GM21526 (cell line): ENCODE measurements around the gene HLF.
A peak's percentile ranks its signal among the peaks of the same experiment; 100 is the strongest.

Experiments
- ATAC-seq: cut with Tn5 transposase; IDR thresholded peaks from one replicate; pipeline ENCODE4 v1.9.1; 2021; ENCODE audit warnings: moderate library complexity; ENCODE audit not compliant: unreplicated experiment, low FRiP score

HLF gene

DNA sequence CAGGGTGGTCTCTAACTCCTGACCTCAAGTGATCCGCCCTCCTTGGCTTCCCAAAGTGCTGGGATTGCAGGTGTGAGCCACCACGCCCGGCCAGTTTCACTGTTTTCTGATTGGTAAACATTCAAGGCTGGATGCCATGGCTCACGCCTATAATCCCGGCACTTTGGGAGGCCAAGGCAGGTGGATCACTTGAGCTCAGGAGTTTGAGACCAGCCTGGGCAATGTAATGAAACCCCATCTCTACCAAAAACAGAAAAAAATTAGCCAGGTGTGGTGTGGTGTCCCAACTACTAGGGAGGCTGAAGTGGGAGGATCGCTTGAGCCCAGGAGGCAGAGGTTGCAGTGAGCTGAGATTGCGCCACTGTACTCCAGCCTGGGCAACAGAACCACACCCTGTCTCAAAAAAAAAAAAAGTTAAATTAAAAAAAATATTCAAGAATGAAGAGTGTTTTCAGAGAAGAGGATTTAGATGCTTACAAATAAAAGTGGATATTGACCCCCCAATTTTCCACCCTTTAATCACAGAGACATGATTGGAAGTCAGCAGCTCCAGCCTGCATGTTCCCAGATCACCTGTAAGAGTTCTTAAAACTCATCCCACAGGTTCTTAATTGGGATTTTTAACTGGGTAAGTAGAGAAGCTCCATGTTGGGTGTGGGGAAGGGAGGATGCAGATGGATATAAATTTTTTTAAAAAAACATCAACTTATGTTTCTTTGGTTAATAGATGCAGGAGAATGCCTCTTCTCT lies 23.8 kb downstream of the HLF start:
- ATAC-seq, result no peak

DNA sequence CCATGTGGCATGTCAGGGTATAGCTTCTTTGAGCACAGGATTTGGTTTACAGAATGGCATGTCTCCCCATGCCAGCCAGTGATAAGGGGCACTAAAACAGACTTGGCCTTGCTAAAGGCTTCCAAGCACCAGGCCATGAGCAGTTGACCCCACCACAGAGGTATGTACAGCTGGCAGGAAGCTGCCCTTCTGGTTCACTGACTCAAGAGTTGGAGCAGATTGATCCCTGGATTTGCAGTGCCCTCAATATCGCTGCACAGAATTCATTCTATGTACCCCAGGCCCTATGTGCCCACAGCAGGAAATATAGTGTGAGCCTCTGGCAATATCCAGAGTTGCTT lies 24.3 kb downstream of the HLF start:
- ATAC-seq, result no peak

DNA sequence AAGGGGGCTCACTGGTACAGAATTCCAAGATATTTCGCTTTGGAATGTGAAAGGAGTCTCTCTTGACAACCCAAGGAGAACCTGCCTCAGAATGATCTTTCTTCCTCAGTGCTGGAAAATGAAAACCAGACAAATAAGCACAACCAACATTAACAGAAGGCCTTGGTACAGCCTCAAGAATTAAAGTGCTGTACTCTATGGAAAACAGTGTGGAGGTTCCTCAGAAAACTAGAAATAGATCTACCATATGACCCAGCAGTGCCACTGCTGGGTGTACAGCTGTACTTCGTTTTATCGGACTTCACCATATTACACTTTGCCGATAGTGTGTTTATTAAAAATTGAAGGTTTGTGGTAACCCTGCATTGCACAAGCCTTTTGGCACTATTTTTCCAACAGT lies 25.2 kb downstream of the HLF start:
- no peak for ATAC-seq

DNA sequence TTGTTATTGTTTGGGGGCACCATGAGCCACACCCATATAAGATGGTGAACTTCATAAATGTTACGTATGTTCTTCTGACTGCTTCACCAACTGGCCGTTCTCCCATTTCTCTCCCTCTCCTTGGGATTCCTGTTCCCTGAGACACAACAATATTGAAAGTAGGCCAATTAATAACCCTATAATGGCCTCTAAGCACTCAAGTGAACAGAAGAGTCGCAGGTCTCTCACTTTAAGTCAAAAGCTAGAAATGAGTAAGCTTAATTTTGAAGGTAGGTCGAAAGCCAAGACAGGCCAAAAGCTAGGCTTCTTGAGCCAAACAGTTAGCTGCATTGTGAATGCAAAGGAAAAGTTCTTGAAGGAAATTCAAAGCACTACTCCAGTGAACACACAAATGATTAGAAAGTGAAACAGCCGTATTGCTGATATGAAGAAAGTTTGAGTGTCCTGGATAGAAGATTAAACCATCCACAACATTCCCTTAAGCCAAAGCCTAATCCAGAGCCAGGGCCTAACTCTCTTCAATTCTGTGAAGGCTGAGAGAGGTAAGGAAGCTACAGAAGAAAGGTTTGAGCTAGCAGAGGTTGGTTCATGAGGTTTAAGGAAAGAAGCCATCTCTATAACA lies 25.8 kb downstream of the HLF start:
- ATAC-seq, result no peak

DNA sequence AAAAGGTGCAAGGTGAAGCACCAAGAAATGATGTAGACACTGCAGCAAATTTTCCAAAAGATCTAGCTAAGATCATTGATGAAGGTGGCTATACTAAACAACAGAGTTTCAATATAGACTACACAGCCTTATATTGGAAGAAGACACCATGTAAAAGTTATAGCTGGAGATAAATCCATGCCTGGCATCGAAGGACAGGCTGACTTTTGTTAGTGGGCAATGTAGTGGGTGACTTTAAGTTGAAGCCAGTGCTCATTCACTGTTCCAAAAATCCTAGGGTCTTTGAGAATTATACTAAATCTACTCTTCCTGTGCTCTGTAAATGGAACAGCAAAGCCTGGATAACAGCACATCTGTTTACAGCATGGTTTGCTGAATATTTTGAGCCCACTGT lies 26.4 kb downstream of the HLF start:
- ATAC-seq, result no peak

DNA sequence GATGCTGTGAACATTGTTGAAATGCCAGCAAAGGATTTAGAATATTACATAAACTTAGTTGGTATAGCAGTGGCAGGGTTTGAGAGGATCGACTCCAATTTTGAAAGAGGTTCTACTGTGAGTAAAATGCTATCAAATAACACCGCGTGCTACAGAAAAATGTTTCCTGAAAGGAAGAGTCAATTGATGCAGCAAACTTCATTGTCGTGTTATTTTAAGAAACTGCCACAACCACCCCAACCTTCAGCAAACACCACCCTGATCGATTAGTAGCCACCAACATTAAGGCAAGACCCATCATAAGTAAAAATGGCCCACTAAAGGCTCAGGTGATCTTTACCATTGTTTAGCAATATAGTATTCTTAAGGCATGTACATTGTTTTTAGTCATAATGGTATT lies 27.3 kb downstream of the HLF start:
- no peak for ATAC-seq

DNA sequence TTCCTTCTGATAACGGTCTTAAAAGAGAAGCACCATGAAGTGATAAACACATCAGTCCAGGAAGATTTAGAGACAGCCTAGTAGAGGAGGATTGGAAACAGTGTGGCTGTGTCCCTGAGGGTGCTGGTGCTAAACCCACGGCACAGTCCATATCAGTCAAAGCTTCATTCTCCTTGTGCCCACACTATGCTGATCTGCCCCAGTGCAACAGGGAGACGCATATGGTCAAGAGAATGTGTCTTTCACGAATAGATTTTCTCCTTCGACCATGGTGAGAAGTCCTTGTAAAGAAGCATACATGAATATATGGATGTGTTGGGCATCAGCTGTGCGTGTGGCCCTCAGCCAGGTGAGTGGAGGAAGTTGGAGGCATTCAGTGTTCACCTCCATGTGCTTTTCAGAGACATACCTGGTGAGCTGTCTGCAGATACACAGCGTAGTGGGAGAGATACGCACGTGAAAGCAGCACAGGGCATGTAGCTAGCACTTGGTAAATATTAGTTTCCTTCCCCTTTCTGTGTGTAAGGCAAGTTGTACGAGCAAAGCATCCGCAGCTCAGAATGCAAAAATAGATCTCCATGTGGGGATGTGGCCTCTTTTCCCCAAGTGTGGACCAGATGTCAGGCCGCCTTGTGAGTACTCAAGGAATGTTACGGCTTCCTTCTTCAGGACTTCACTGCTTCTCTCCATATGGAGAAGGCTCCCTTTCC lies 29.4 kb downstream of the HLF start:
- no peak for ATAC-seq

DNA sequence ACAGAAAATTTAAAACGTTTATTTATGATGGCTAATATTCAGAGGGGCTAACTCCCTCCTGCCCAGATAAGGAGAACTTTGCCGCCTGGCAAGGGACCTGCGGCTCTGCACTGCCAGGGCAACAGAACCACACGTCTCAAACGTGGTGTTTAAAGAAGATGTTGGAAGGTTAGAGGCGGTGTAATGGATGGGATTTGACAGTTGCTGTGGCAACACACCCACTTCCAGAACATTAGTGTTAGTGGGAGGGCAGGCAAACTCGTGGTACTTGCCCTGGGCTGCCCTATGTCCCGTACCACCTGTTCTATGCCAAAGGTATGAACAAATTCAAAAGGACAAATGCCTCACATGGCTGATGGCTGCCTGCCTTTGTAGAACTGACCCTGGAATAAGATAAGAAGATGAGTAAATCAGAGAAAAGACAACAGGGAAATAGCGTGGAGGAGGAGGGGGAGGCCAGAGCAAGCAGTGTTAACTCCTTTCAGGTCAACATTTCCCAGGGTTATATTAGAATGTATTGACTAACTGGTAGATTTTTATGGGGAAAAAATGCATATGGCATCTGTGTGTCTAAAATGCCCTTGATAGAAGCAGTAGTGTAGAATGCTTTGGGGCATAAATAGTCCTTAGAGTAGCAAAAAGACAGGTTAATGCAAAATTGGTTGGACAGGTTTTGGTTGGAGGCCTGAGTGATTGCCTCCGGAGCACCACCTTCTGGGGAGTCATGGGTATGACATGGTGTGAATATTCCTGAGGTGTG lies 30.8 kb downstream of the HLF start:
- peak; percentile 82 for ATAC-seq

DNA sequence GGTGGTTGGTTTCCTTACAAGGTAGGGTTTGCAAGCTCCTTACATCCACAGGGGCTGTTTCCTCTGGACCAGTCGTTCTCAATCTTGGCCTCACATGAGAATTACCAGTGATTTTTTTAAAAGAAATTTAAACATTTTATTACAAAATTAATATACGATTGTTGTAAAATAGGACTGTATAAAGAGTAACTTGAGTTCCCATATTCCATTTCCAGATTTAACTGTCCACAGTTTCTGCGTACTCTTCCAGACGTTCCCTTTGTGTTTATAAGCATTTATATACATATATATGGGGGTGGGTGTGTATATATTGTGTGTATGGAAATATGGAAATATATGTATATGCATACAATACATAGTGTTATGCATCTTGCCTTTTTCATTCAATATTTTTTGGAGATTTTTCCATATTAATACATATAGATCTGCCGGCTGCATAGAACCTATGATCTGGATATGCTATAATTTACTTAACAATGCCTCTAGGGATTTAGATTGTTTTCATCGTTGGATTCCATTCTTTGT lies 31.5 kb downstream of the HLF start:
- no peak for ATAC-seq

DNA sequence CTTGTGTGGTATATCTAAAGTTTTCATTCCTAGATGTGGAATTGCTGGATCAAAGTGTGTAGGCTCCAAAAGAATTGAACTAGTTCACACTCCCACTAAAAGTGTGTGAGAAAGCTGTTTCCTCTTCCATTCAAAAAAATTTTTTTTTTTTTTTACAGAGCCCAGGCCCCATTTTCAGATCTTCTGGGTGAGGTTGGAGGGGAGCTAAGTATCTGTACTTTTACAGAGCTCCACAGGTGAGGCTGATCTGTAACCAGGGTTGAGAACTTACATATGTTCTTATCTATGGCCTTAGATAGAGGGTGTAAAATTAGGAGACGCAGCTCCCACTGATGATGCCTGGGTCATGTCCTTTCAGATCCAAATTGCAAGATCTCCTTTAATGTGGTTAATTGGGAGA lies 31.9 kb downstream of the HLF start:
- no peak for ATAC-seq

DNA sequence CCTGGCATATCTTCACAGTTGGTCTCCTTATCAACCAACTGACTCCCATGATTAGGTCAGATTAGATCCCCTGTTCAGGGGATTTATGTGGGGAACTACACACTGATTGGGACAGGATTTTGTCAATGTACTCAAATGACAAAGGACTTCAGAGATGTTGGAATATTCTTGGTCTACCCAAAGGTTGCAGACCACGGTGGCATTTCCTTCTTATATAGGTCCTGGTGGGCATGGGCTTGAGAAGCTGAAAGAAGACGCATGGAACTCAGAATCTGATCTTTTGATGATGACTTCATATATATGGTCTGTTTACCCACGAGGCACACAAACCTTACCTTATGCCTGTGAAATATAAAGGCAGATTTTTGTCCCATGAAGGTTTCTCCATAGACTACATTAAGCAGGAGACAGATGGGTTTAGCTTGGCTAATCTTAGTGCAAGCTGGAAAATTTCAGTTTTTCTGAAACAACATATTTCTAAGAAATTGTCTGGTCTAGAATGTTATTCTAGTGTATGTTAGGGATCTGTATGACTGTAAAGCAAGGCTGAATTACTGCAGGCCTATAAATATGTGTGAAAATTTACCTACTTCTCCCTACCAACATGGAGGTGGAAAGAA lies 33.5 kb downstream of the HLF start:
- no peak for ATAC-seq

DNA sequence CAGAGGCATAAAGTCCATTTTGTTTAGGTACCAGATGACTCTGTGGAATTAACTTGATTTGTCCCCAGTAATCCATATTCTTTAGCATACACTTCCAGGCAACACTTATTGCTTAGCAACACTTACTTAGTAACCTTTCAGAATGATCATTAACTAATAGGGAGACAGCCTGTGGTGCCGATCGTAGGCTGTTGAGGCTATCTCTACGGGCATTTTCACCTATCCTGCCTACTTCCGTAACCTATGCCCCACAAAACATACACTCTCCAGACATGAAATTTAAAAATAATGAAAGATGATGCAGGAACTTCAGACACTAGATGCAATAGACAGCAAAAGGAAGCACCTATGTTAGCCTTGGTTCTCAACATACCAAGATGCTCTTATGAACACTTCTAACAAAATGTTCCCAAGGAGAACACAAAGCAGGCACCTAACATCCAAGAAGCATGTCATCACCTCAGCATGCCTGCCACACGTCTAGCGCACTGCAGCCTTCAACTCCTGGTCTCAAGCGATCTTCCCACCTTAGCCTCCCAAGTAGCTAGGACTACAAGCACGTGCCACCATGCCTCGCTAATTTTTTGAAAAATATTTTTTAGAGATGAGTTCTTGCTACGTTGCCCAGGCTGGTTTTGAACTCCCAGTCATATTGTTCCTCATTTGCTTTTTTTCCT lies 34.5 kb downstream of the HLF start:
- ATAC-seq, result no peak

DNA sequence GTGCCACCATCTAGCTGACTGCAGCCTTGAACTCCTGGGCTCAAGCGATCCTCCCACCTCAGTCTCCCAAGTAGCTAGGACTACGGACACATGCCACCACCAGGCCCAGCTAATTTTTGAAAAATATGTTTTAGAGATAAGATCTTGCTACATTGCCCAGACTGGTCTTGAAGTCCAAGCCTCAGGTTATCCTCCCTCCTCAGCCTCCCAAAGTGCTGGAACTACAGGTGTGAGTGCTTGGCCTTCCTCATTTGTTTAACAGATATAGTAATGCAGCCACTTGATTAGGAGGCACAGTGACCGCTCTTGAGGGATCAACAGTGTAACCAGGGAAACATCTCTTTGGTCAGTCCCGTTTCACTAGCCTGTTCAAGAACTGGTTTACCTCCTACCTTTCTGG lies 35.1 kb downstream of the HLF start:
- ATAC-seq, result no peak

DNA sequence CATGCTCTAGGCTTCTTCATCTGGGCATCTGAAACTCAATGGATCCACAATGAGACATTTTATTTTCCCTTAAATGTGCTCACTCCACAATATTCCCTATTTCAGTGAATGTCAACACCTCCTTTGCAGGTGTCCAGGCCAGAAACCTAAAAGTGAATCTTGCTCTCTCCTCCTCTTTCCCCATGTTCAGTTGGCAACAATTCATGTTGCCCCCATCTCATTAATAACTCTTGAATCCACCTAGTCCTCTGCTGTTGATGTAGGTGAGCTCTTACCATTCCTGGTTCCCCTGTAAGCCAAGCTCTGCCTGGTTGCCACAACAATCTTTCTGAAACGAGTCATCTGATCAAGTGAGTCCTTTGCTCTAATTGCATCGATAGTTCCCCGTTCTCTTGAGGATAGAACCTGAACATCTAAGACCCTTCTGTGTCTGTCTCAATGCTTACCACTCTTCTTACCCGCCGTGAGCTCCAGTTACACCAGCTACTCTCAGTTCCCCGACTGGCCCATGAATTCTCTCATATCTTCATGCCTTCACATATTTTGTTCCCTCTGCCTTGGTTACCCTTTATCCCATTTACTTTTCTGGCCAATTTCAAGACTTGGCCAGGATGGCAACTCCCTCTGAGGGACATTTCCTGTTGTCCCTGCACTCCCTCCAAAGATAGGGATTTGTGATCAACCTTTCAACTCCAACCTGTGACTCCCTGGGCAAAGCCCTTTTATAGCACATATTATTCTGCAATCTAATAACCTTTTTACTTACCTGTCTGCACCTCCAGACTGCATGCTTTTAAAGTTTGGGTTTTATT lies 35.9 kb downstream of the HLF start:
- no peak for ATAC-seq

DNA sequence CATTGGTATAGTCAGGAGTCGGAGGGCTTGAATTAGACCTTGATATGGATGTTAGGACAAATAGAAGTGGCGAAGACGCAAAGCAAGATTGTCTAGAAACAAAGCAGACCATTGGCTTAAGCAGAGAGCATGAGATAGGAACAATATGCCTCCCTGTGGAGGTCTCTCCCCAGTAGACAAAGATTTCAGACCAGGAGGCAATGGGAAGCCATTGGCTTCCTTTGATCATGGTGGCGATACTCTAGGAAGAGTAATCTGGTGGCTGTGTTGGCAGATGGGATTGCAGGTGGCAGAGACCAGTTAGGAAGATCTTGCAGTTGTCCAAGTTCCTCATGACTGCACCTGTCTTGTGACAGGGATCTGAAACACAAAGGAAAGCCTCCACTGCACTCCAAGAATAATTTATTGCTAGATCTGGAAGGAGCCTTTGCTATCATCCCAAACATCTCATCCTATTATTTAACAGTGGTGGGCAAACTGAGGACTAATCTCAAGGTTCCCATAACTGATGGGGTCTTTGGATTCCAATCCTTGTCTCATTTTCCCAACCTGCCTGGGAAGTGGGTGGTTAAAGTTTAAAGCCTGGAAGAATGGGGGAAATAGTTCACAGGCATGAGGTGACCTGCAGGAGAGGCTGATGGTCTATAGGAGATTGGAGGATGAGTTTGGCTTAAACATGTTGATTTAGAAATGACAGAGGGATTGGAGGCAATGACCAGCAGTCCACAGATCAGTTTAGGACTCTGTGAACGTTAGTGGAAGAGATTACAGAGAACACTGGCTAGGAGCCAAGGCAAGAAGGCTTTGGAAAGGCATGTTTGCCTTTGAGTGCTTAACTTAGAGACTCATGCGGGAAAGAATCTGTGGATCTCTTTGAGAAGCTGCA lies 37.0 kb downstream of the HLF start:
- ATAC-seq, result no peak

DNA sequence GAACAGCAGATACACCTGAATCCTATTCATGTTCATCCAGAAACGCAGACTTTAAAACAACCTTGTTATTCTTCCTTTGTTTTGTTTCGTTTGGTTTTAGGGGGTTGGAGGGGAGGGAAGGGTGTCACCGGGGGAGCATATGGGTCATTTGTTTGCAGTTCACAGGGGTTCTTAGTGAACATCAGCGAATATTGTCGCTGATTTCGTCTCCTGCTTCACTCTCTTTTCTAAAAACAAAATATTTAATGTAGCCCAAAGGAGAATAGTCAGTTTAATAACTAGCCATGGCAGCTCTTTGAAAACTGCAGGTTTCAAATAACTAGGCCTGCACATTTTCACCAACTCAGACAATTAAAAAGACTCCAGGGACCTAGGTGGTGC lies 37.6 kb downstream of the HLF start:
- no peak for ATAC-seq

DNA sequence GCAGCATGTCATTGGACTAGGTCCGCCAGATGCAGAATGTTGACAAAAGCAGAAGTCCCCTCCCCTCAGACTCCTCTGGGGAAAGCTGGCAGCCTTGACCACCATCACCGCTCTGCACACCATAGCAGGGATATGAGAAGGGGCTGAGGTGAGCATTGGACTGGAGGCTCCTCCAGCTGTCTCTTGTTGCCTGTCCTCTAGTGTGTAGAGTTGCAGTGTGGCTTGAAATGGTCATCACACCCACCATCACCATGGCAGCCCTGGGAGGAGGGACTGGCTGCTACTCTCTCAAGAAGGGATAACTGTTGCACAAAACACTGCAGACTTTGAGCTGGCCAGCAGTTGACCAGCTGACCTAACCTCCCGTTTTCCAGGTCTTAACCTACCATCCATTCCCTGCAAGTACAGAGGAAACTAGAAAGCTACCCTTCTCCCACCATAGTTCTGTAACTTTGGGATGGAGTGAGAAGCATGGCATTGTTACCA lies 38.3 kb downstream of the HLF start:
- ATAC-seq, result no peak

DNA sequence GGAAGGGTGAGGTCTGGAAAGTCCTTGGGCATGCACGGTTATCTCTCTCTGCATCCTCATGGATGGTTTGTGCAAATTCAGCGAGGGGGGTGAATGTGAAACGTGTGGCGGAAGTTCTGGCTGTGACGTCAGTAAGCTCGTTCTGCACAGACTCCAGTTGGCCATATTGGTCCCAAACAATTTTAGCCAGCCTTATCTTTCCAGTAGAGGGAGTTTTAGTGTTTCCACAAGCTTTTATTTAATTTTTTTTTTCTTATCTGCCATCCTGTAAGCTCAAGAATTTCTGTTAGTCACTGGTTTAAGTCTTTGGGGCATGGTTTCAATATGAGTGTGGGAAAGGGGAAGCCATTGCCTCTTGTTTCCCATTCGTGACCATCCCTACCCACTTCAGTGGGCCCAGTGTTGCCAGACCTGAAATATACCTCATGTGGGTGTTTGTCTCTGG lies 39.0 kb downstream of the HLF start:
- no peak for ATAC-seq
